Measurements from ENCODE around the gene EXOC6. TPM values are rescaled to one million over a fixed set of nuclear protein-coding genes. Genes with fewer than 3 reads are reported as not detected.

The EXOC6 gene
- total RNA-seq, 3 donors from 2014 or later: 7.0 to 26.1 (median 16.1) TPM

- Histone ChIP-seq H3K9me3 (no peaks in the 10 kb centered on the region), H3K27me3 (no peaks in the 10 kb centered on the region), H3K36me3 (no peaks in the 10 kb centered on the region), H3K4me3 (no peak overlapping the region), H3K4me1 (peaks cover 0 to 9% of the 10 kb centered on the region in 2 donors), H3K27ac (no peak overlapping the region)
- TF ChIP-seq POLR2A (IDR thresholded peaks at IDR 0.05) (no peak), POLR2AphosphoS5 (IDR thresholded peaks at IDR 0.05) (no peak), CTCF (IDR thresholded peaks at IDR 0.05) (no peak)
- intact Hi-C loops (cut with DNase I; ENCODE audit: low total_unique reads): no loop called here
- no peak for DNase-seq (ENCODE audit: low spot score in 2 of 2)
These were observed 42.2 kb downstream of the EXOC6 start for GRCh38 chr10:92890471-92890870.

GRCh38 chr10:92891885-92892690, 43.8 kb downstream of the EXOC6 start:
- Histone ChIP-seq H3K36me3 (no peaks in the 10 kb centered on the region), H3K4me1 (peaks cover 0 to 9% of the 10 kb centered on the region in 2 donors), H3K27ac (peak overlapping the region; percentile 23 to 60), H3K27me3 (no peaks in the 10 kb centered on the region), H3K9me3 (no peaks in the 10 kb centered on the region), H3K4me3 (no peak overlapping the region)
- intact Hi-C loops (cut with DNase I; ENCODE audit: low total_unique reads): no loop called here
- no peak for TF ChIP-seq POLR2A (IDR thresholded peaks at IDR 0.05)
- TF ChIP-seq POLR2AphosphoS5 (IDR thresholded peaks at IDR 0.05): peak in 1 of 3 donors; percentile 33
- no peak for TF ChIP-seq CTCF (IDR thresholded peaks at IDR 0.05)
- peak; percentile 68 to 81 for DNase-seq (ENCODE audit: low spot score in 2 of 2)

GRCh38 chr10:92892691-92893054, 44.4 kb downstream of the EXOC6 start:
- DNase-seq (ENCODE audit: low spot score in 2 of 2): no peak
- no peaks in the 10 kb centered on the region for H3K27me3 ChIP-seq
- H3K27ac ChIP-seq: peak overlapping the region in 1 of 2 donors; percentile 60
- H3K4me1 ChIP-seq: peaks cover 0 to 9% of the 10 kb centered on the region in 2 donors
- H3K36me3 ChIP-seq: no peaks in the 10 kb centered on the region
- H3K4me3 ChIP-seq: no peak overlapping the region
- no peak for TF ChIP-seq POLR2AphosphoS5 (IDR thresholded peaks at IDR 0.05)
- no peak for TF ChIP-seq POLR2A (IDR thresholded peaks at IDR 0.05)
- TF ChIP-seq CTCF (IDR thresholded peaks at IDR 0.05): no peak
- no peaks in the 10 kb centered on the region for H3K9me3 ChIP-seq
- intact Hi-C loops (cut with DNase I; ENCODE audit: low total_unique reads): no loop called here

GRCh38 chr10:92894081-92894655, 45.8 kb downstream of the EXOC6 start:
- no peak for TF ChIP-seq POLR2A (IDR thresholded peaks at IDR 0.05)
- TF ChIP-seq CTCF (IDR thresholded peaks at IDR 0.05): no peak
- TF ChIP-seq POLR2AphosphoS5 (IDR thresholded peaks at IDR 0.05): no peak
- intact Hi-C loops (cut with DNase I; ENCODE audit: low total_unique reads): no loop called here

GRCh38 chr10:92897916-92898315, 49.6 kb downstream of the EXOC6 start:
- intact Hi-C loops (cut with DNase I; ENCODE audit: low total_unique reads): no loop called here
- Histone ChIP-seq H3K9me3 (no peaks in the 10 kb centered on the region), H3K4me3 (no peak overlapping the region), H3K36me3 (no peaks in the 10 kb centered on the region), H3K27me3 (no peaks in the 10 kb centered on the region), H3K4me1 (no peaks in the 10 kb centered on the region), H3K27ac (no peak overlapping the region)
- DNase-seq (ENCODE audit: low spot score in 2 of 2): no peak
- TF ChIP-seq POLR2A (IDR thresholded peaks at IDR 0.05): no peak

More at GRCh38 chr10:92894081-92894655, 45.8 kb downstream of the EXOC6 start:
- Histone ChIP-seq H3K27ac (no peak overlapping the region), H3K4me3 (no peak overlapping the region), H3K4me1 (peaks cover 0 to 9% of the 10 kb centered on the region in 2 donors), H3K36me3 (no peaks in the 10 kb centered on the region), H3K9me3 (no peaks in the 10 kb centered on the region), H3K27me3 (no peaks in the 10 kb centered on the region)
- DNase-seq (ENCODE audit: low spot score in 2 of 2): no peak

Data from breast epithelium (tissue), 4 donors.